DLD1 (cell line): ENCODE measurements around the gene C9.
"Not testable (repeated sequence)": the region's sequence is repeated elsewhere in the genome, so short reads cannot be mapped to it uniquely, and the experiment has no call there.

ENCODE experiments used
- in situ Hi-C: cut with HindIII; loops from 2 replicates; pipeline ENCODE4 v1.10.0; 2017; ENCODE audit warnings: low sequenced_read_pairs

Gene C9

GRCh38 chr5:39334296-39334695 is 30.0 kb downstream of the C9 start:
- in situ Hi-C loops, result not testable (repeated sequence)

- in situ Hi-C loops, result no loop called here
These were observed 31.2 kb downstream of the C9 start for GRCh38 chr5:39333104-39333503.

DNA sequence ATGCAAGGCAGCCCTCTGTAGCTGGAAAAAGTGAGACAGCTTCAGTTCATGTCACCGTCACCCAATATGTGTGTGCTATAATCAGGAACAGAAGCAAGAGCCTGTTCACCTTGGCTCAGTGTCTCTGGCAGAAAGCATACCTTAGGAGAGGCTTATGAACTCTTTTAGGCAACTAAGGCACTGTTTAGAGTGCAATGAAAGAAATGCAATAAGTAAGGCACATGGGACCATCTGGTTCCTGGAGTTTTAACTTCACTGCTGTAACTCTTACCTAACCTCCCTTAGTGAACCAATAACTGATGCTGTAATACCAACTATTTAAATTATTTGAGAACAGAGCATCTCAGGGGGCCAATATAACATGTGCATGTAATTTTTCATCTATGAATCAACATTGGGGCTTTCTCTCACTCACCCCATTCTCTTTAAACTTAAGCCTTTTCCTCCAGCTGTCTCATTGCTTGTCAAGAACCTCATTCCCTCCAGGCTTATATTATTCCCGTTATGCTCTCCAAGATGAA is 32.4 kb downstream of the C9 start:
- in situ Hi-C loops, result no loop called here

DNA sequence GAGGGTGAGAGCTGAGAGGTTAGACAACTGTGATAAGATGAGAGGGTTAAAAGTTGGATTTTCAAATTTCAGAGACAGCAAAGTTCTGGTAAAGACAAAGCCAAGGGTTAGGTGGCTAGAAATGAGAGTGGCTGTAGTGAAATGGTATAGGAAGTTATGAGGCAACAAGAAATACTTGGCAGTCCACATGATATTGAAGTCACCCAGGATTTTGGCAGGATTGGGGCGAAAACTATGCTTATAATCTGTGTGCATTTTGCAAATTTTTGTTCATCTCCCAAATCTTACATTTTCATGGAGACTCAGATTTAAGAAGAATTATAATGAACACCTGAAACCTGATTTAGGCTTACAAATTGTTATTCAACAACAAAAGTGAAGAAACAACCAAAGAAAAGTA is 35.6 kb downstream of the C9 start:
- in situ Hi-C loops, result no loop called here

- in situ Hi-C loops, result no loop called here
These were observed 40.8 kb downstream of the C9 start for GRCh38 chr5:39323542-39323941.

GRCh38 chr5:39319395-39319794 is 44.9 kb downstream of the C9 start:
- in situ Hi-C loops, result no loop called here

DNA sequence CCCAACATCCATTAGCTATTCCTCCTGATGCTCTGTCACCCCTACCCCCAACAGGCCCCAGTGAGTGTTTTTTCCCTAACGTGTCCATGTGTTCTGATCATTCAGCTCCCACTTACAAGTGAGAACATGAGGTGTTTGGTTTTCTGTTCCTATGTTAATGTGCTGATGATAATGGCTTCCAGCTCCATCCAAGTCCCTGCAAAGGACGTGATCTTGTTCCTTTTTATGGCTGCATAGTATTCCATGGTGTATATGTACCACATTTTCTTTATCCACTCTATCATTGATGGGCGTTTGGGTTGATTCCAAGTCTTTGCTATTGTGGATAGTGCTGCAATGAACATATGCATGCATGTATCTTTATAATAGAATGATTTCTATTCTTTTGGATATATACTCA is 47.8 kb downstream of the C9 start:
- in situ Hi-C loops, result not testable (repeated sequence)

GRCh38 chr5:39315995-39316394 is 48.3 kb downstream of the C9 start:
- in situ Hi-C loops, result no loop called here

- in situ Hi-C loops, result no loop called here
These were observed 49.7 kb downstream of the C9 start for GRCh38 chr5:39314591-39314990.

GRCh38 chr5:39309534-39309933 is 54.8 kb downstream of the C9 start:
- in situ Hi-C loops, result no loop called here

- in situ Hi-C loops, result no loop called here
These were observed 61.8 kb downstream of the C9 start for GRCh38 chr5:39302472-39302871.

- in situ Hi-C loops, result no loop called here
These were observed 62.9 kb downstream of the C9 start for GRCh38 chr5:39301406-39301805.

- in situ Hi-C loops, result no loop called here
These were observed 64.3 kb downstream of the C9 start for GRCh38 chr5:39299962-39300361.

DNA sequence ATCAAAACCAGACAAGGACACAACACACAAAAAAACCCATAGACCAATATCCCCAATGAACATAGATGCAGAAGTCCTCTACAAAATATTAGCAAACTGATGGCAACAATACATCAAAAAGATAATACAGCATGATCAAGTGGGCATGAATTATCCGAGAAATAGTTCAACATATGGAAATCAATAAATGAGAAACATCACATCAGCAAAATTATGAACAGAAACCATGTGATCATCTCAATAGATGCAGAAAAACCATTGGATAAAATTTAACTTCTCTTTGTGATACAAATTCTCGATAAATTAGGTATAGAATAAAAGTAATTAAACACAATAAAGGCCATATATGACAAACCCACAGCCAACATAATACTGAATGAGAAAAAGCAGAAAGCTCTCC is 69.6 kb downstream of the C9 start:
- in situ Hi-C loops, result no loop called here

DNA sequence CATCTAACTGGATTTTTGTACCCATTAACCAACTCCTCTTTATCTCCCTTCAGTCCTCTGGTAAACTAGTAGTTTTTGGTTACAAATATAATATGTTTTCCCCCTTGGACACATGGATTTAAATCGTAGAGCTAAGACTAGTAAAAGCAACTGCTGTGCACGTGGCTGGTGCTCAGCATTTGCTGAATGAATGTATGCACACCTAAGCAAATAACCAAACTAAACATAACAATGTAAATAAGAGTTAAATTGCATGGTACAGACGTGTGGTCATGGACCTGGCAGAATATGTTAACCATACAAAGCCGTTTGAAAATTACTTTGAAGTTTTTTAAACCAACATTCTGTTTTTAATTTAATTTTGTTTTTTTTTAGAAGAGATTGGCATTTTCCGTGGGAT is 79.7 kb downstream of the C9 start:
- in situ Hi-C loops, result no loop called here

DNA sequence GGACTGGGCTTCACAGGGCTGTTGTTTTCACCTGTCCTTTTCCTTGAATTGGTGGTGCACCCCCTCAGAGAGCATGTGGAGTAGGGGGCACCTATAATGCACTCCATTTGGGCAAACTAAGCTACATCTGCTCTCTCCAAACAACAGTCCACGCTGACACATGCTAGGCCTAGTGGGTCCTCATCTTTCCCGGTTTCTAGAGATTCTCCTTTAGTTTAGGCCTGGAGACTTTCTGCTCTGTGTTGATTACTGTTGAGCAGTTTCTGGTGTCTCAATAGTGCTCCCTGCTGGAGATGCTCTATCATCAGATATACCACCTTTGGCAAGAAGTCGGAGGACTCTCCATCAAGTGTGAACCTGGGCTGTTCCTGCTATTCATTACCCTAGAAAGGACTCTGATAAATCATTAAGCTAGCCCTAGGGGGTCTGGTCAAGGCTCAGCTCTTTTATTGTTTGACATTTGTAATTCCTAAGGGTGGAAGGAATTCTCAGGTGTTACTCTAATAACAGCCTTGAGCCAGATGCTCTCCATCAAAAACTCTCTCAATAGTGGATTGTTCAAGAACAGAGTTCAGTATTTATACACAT is 81.0 kb downstream of the C9 start:
- in situ Hi-C loops, result no loop called here

GRCh38 chr5:39282561-39282960 is 81.7 kb downstream of the C9 start:
- in situ Hi-C loops, result no loop called here

DNA sequence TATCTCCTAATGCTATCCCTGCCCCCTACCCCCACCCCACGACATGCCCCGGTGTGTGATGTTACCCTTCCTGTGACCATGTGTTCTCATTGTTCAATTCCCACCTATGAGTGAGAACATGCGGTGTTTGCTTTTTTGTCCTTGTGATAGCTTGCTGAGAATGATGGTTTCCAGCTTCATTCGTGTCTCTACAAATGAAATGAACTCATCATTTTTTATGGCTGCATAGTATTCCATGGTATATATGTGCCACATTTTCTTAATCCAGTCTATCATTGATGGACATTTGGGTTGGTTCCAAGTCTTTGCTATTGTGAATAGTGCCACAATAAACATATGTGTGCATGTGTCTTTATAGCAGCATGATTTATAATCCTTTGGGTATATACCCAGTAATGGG is 88.4 kb downstream of the C9 start:
- in situ Hi-C loops, result not testable (repeated sequence)

DNA sequence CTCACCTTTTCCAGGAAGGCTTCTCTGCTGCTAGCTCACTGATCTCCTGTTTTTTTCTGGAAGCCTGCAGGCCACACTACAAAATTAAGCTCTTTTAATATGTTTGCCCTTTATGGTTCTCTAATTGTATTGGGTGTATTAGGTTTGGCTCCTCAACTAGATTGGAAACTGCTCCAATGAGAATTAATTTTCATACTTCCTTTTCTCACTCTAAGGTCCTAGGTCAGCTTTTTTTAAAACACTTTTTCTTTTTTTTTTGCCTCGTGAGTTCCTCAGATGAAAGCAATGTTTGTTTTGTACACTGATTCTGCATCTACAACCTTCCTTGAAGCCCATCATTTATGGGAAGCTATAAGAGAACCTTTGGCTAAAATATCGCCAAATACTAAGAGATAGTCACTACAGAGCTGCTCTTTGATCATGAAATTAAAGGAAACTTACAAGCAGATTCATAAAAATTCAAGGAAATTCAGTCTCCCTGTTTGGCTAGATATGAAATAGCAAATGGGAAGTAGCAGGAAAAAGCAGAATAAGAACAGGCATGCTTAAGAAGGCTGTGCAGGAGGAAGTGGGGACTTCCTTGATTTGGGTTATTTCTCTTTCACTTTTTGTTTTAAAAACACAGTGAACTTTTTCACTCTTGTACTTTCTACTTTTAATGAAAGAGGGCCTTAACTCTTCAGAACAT is 89.8 kb downstream of the C9 start:
- in situ Hi-C loops, result no loop called here

GRCh38 chr5:39273314-39273954 is 90.9 kb downstream of the C9 start:
- in situ Hi-C loops, result no loop called here

DNA sequence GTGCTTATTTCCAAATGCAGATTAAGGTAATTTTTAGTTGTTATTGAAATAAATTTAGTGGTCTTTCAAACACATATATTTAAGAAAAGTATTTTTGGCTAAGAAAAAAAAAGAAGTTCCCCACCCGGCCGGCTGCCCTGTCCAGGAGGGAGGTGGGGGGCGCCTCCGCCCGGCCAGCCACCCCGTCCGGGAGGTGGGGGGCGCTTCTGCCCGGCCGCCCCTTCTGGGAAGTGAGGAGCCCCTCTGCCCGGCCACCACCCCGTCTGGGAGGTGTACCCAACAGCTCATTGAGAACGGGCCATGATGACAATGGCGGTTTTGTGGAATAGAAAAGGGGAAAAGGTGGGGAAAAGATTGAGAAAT is 91.4 kb downstream of the C9 start:
- in situ Hi-C loops, result not testable (repeated sequence)

- in situ Hi-C loops, result no loop called here
These were observed 94.0 kb downstream of the C9 start for GRCh38 chr5:39270225-39270848.
